ENCODE measurements around the gene NR2F1-AS1. TPM values are rescaled to one million over a fixed set of nuclear protein-coding genes. Genes with fewer than 3 reads are reported as not detected.
A peak's percentile ranks its signal among the peaks of the same experiment; 100 is the strongest.

Gene NR2F1-AS1
- total RNA-seq, 1 donor from 2014 or later, result 6.9 TPM

- FAIRE-seq, result no peak
- Histone ChIP-seq H3K9ac (ENCODE audit: low read length) (no peak overlapping the region), H3K4me1 (ENCODE audit: insufficient read depth, low read length) (peaks cover 25% of the 10 kb centered on the region), H4K20me1 (ENCODE audit: insufficient read depth, low read length) (peaks cover 4% of the 10 kb centered on the region), H3K27ac (ENCODE audit: low read depth, low read length) (no peak overlapping the region), H3K4me2 (ENCODE audit: low read length) (peak overlapping the region; percentile 20), H2AFZ (ENCODE audit: low read depth, low read length) (no peak overlapping the region), H3K79me2 (ENCODE audit: insufficient read depth, low read length) (peaks cover 98% of the 10 kb centered on the region), H3K4me3 (ENCODE audit: insufficient read depth, low read depth, low read length) (no peak overlapping the region), H3K9me3 (ENCODE audit: insufficient read depth, low read depth, low read length) (no peaks in the 10 kb centered on the region), H3K27me3 (ENCODE audit: insufficient read depth, low read length) (no peaks in the 10 kb centered on the region), H3K36me3 (ENCODE audit: insufficient read depth, low read length) (no peaks in the 10 kb centered on the region)
- no peak for TF ChIP-seq EZH2 (IDR thresholded peaks at IDR 0.05; ENCODE audit: insufficient read depth, low read length)
- no peak for TF ChIP-seq CTCF (IDR thresholded peaks at IDR 0.05; ENCODE audit: insufficient read depth, low read depth, low read length)
- H3K36me3 Mint-ChIP-seq (ENCODE audit: low read depth, unreplicated experiment), result peaks cover 2% of the 10 kb centered on the region
- peaks cover 4% of the 10 kb centered on the region for H3K4me1 Mint-ChIP-seq (ENCODE audit: low read depth, unreplicated experiment)
- H3K9me3 Mint-ChIP-seq (ENCODE audit: unreplicated experiment), result peaks cover 6% of the 10 kb centered on the region
- no peak overlapping the region for H3K4me3 Mint-ChIP-seq (ENCODE audit: unreplicated experiment)
- peaks cover 60% of the 10 kb centered on the region for H3K27me3 Mint-ChIP-seq (ENCODE audit: low read depth, unreplicated experiment)
- H3K27ac Mint-ChIP-seq (ENCODE audit: unreplicated experiment), result no peak overlapping the region
- DNase-seq (ENCODE audit: low read depth), result no peak
These were observed 11.5 kb downstream of the NR2F1-AS1 start for GRCh38 chr5:93569300-93570160.

- Histone ChIP-seq H3K27ac (ENCODE audit: low read depth, low read length) (no peak overlapping the region), H3K27me3 (ENCODE audit: insufficient read depth, low read length) (no peaks in the 10 kb centered on the region), H3K36me3 (ENCODE audit: insufficient read depth, low read length) (peaks cover 2% of the 10 kb centered on the region), H3K4me3 (ENCODE audit: insufficient read depth, low read depth, low read length) (no peak overlapping the region), H4K20me1 (ENCODE audit: insufficient read depth, low read length) (no peaks in the 10 kb centered on the region), H2AFZ (ENCODE audit: low read depth, low read length) (no peak overlapping the region), H3K79me2 (ENCODE audit: insufficient read depth, low read length) (peaks cover 80% of the 10 kb centered on the region), H3K9me3 (ENCODE audit: insufficient read depth, low read depth, low read length) (no peaks in the 10 kb centered on the region), H3K4me1 (ENCODE audit: insufficient read depth, low read length) (peaks cover 10% of the 10 kb centered on the region), H3K9ac (ENCODE audit: low read length) (no peak overlapping the region), H3K4me2 (ENCODE audit: low read length) (no peak overlapping the region)
- TF ChIP-seq CTCF (IDR thresholded peaks at IDR 0.05; ENCODE audit: insufficient read depth, low read depth, low read length) (no peak), EZH2 (IDR thresholded peaks at IDR 0.05; ENCODE audit: insufficient read depth, low read length) (no peak)
- FAIRE-seq (no peak), DNase-seq (ENCODE audit: low read depth) (no peak)
- Mint-ChIP-seq H3K27me3 (ENCODE audit: low read depth, unreplicated experiment) (peaks cover 39% of the 10 kb centered on the region), H3K4me3 (ENCODE audit: unreplicated experiment) (no peak overlapping the region), H3K4me1 (ENCODE audit: low read depth, unreplicated experiment) (peaks cover 5% of the 10 kb centered on the region), H3K27ac (ENCODE audit: unreplicated experiment) (no peak overlapping the region), H3K9me3 (ENCODE audit: unreplicated experiment) (peaks cover 6% of the 10 kb centered on the region), H3K36me3 (ENCODE audit: low read depth, unreplicated experiment) (peaks cover 2% of the 10 kb centered on the region)
These were observed 13.6 kb downstream of the NR2F1-AS1 start for GRCh38 chr5:93567424-93567823.

- Histone ChIP-seq H3K36me3 (ENCODE audit: insufficient read depth, low read length) (peaks cover 2% of the 10 kb centered on the region), H3K27ac (ENCODE audit: low read depth, low read length) (no peak overlapping the region), H3K27me3 (ENCODE audit: insufficient read depth, low read length) (no peaks in the 10 kb centered on the region), H3K79me2 (ENCODE audit: insufficient read depth, low read length) (peaks cover 67% of the 10 kb centered on the region), H3K9me3 (ENCODE audit: insufficient read depth, low read depth, low read length) (no peaks in the 10 kb centered on the region), H4K20me1 (ENCODE audit: insufficient read depth, low read length) (no peaks in the 10 kb centered on the region), H2AFZ (ENCODE audit: low read depth, low read length) (no peak overlapping the region), H3K4me2 (ENCODE audit: low read length) (no peak overlapping the region), H3K4me3 (ENCODE audit: insufficient read depth, low read depth, low read length) (no peak overlapping the region), H3K4me1 (ENCODE audit: insufficient read depth, low read length) (peaks cover 10% of the 10 kb centered on the region), H3K9ac (ENCODE audit: low read length) (no peak overlapping the region)
- FAIRE-seq, result no peak
- H3K36me3 Mint-ChIP-seq (ENCODE audit: low read depth, unreplicated experiment), result peaks cover 2% of the 10 kb centered on the region
- TF ChIP-seq CTCF (IDR thresholded peaks at IDR 0.05; ENCODE audit: insufficient read depth, low read depth, low read length) (no peak), EZH2 (IDR thresholded peaks at IDR 0.05; ENCODE audit: insufficient read depth, low read length) (no peak)
- H3K27ac Mint-ChIP-seq (ENCODE audit: unreplicated experiment), result no peak overlapping the region
- H3K27me3 Mint-ChIP-seq (ENCODE audit: low read depth, unreplicated experiment), result peaks cover 27% of the 10 kb centered on the region
- no peak overlapping the region for H3K4me3 Mint-ChIP-seq (ENCODE audit: unreplicated experiment)
- H3K9me3 Mint-ChIP-seq (ENCODE audit: unreplicated experiment), result peaks cover 3% of the 10 kb centered on the region
- peaks cover 5% of the 10 kb centered on the region for H3K4me1 Mint-ChIP-seq (ENCODE audit: low read depth, unreplicated experiment)
- DNase-seq (ENCODE audit: low read depth), result no peak
These were observed 14.9 kb downstream of the NR2F1-AS1 start for GRCh38 chr5:93566091-93566490.
